ENCODE results near the gene GGPS1. TPM values are rescaled to one million over a fixed set of nuclear protein-coding genes. Genes with fewer than 3 reads are reported as not detected.
A peak's percentile ranks its signal among the peaks of the same experiment; 100 is the strongest.
"Not testable (repeated sequence)": the region's sequence is repeated elsewhere in the genome, so short reads cannot be mapped to it uniquely, and the experiment has no call there.

GGPS1 gene
- polyA plus RNA-seq, 3 donors = 7.9 to 53.0 (median 45.8) TPM

- DNase-seq; H3K9ac ChIP-seq (ENCODE audit: insufficient read depth, low read length, poor library complexity, severe bottlenecking); H3K4me3 ChIP-seq (replicated peaks in 1 of 3; ENCODE audit: low read depth in 2 of 3, low read length in 3 of 3): not testable (repeated sequence)
These were observed 57.3 kb downstream of the GGPS1 start for GRCh38 chr1:235385633-235386032.

DNA sequence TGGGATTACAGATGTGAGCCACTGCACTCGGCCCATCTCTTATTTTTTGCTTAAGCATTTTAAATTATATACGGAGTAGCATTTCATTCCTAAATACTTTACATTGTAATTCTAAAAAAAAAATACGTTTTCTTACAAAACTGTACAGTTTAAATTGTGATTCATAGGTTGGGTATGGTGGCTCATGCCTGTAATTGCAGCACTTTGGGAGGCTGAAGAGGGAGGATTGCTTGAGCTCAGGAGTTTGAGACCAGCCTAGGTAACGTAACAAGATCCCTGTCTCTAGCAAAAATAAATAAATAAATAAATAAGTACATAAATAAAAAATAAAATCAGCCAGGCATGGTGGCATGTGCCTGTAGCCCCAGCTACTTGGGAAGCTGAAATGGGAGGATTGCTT is 63.5 kb downstream of the GGPS1 start:
- DNase-seq = no peak
- H3K27ac Mint-ChIP-seq = peak overlapping the region in 1 of 7 donors; percentile 57
- no CpG with 5 or more reads among the region's 4 CpGs for WGBS (ENCODE audit: insufficient coverage)
- H3K27me3 Mint-ChIP-seq (ENCODE audit: low read depth in 3 of 3) = no peaks in the 10 kb centered on the region
- Histone ChIP-seq H3K9ac (ENCODE audit: insufficient read depth, low read length, poor library complexity, severe bottlenecking) (no peak overlapping the region), H2AFZ (ENCODE audit: insufficient read depth, low read depth, low read length, poor library complexity, severe bottlenecking) (no peak overlapping the region), H4K20me1 (ENCODE audit: insufficient read depth, low read length) (peaks cover 5% of the 10 kb centered on the region), H3K4me3 (replicated peaks in 1 of 3; ENCODE audit: low read depth in 2 of 3, low read length in 3 of 3) (no peak overlapping the region), H3K79me2 (ENCODE audit: insufficient read depth, low read length) (peaks cover 30% of the 10 kb centered on the region), H3K4me2 (replicated peaks; ENCODE audit: extremely low read depth, low read length, poor library complexity, severe bottlenecking) (no peak overlapping the region), H3K27me3 (ENCODE audit: control insufficient read depth in 2 of 2, insufficient read depth in 2 of 2, low read length in 2 of 2) (no peaks in the 10 kb centered on the region), H3K27ac (ENCODE audit: low read depth in 1 of 2, low read length in 2 of 2) (no peak overlapping the region), H3K9me3 (replicated peaks in 1 of 2; ENCODE audit: control insufficient read depth in 1 of 2, insufficient read depth in 1 of 2, low read length in 2 of 2) (peaks cover 0 to 7% of the 10 kb centered on the region in 2 donors), H3K36me3 (replicated peaks in 1 of 2; ENCODE audit: control insufficient read depth in 1 of 2, insufficient read depth in 2 of 2, low read length in 2 of 2) (peaks cover 0 to 4% of the 10 kb centered on the region in 2 donors), H3K4me1 (ENCODE audit: control insufficient read depth in 1 of 2, insufficient read depth in 2 of 2, low read length in 2 of 2) (no peaks in the 10 kb centered on the region)
- H3K9me3 Mint-ChIP-seq = peaks cover 4 to 15% (median 7%) of the 10 kb centered on the region in 7 donors
- H3K4me1 Mint-ChIP-seq = peaks cover 3% of the 10 kb centered on the region
- no peak for TF ChIP-seq CTCF (IDR thresholded peaks at IDR 0.05)
- peaks cover 4 to 19% of the 10 kb centered on the region in 2 donors for H3K36me3 Mint-ChIP-seq
- intact Hi-C loops (cut with micrococcal nuclease) = no loop called here
- H3K4me3 Mint-ChIP-seq = no peak overlapping the region

More at GRCh38 chr1:235385633-235386032, 57.3 kb downstream of the GGPS1 start:
- H3K27me3 ChIP-seq (ENCODE audit: control insufficient read depth in 2 of 2, insufficient read depth in 2 of 2, low read length in 2 of 2); H4K20me1 ChIP-seq (ENCODE audit: insufficient read depth, low read length); H3K4me2 ChIP-seq (replicated peaks; ENCODE audit: extremely low read depth, low read length, poor library complexity, severe bottlenecking); H3K27me3 Mint-ChIP-seq (ENCODE audit: low read depth in 3 of 3); H3K4me3 Mint-ChIP-seq; H2AFZ ChIP-seq (ENCODE audit: insufficient read depth, low read depth, low read length, poor library complexity, severe bottlenecking); H3K4me1 ChIP-seq (ENCODE audit: control insufficient read depth in 1 of 2, insufficient read depth in 2 of 2, low read length in 2 of 2); H3K4me1 Mint-ChIP-seq; H3K27ac Mint-ChIP-seq; intact Hi-C loops (cut with micrococcal nuclease); H3K9me3 ChIP-seq (replicated peaks in 1 of 2; ENCODE audit: control insufficient read depth in 1 of 2, insufficient read depth in 1 of 2, low read length in 2 of 2); H3K27ac ChIP-seq (ENCODE audit: low read depth in 1 of 2, low read length in 2 of 2): not testable (repeated sequence)
- Histone ChIP-seq H3K79me2 (ENCODE audit: insufficient read depth, low read length) (peaks cover 12% of the 10 kb centered on the region), H3K36me3 (replicated peaks in 1 of 2; ENCODE audit: control insufficient read depth in 1 of 2, insufficient read depth in 2 of 2, low read length in 2 of 2) (peaks cover 4 to 13% of the 10 kb centered on the region in 2 donors)
- WGBS (ENCODE audit: insufficient coverage) = no CpG with 5 or more reads among the region's 1 CpG
- peaks cover 8 to 16% (median 14%) of the 10 kb centered on the region in 7 donors for H3K9me3 Mint-ChIP-seq
- peaks cover 23 to 42% of the 10 kb centered on the region in 2 donors for H3K36me3 Mint-ChIP-seq

Small RNAs within 50 kb of the gene (small RNA-seq; reads per million reads assigned to genes)
- gene AL391994.1 (ENCODE audit: insufficient read length, low read depth) = not detected

Other genes with a start within 250 kb of the GGPS1 start
- gene TOMM20, start 199.7 kb upstream of the GGPS1 start, polyA plus RNA-seq = 10 to 100 TPM; 26.5 to 34.8 (median 31.5) TPM
- gene RBM34, start 167.3 kb upstream of the GGPS1 start, polyA plus RNA-seq = 10 to 100 TPM; 20.5 to 25.7 (median 22.5) TPM
- 10 to 100 TPM in 2 of 3 donors, 1 to 10 TPM in 1; 9.3 to 15.4 (median 11.1) TPM for gene ARID4B, start 391 bp upstream of the GGPS1 start, polyA plus RNA-seq
- 10 to 100 TPM; 15.4 to 19.4 (median 17.6) TPM for gene TBCE, start 38.9 kb downstream of the GGPS1 start, polyA plus RNA-seq
- gene B3GALNT2, start 175.9 kb downstream of the GGPS1 start, polyA plus RNA-seq = 10 to 100 TPM in 2 of 3 donors, 1 to 10 TPM in 1; 8.9 to 11.8 (median 10.4) TPM